A673 (cell line): ENCODE results near the gene LIPK. TPM values are rescaled to one million over a fixed set of nuclear protein-coding genes. Genes with fewer than 3 reads are reported as not detected.
A peak's percentile ranks its signal among the peaks of the same experiment; 100 is the strongest.

Experiments used
- BruUV-seq: library from RNA; stranded (reverse); fragments of 400-500 nt; replicated peaks from 2 replicates; lab custom pipeline; 2021; lab: Mats Ljungman, UMichigan
- CTCF ChIA-PET: fragments of 300-600 bp; sonication (Branson Sonifier 250); formaldehyde crosslinking; loops from one replicate; lab custom pipeline; 2022; ENCODE audit warnings: antibody characterized with exemption; lab: Charles Lee
- POLR2A ChIA-PET: fragments of 300-600 bp; sonication (Branson Sonifier 250); formaldehyde crosslinking; loops from one replicate; lab custom pipeline; 2022; ENCODE audit warnings: antibody characterized with exemption; ENCODE audit not compliant: low non-redundant PET; lab: Charles Lee
- DNase-seq: peaks from one replicate; pipeline ENCODE4 v3.0.0-alpha.2; 2015; ENCODE audit warnings: low spot score
- H3K27ac ChIP-seq: fragments of 200-600 bp; sonication (generic); 2 replicates; pipeline ENCODE4 v1.5.1; 2016; ENCODE audit warnings: mixed run types, low read depth, mild to moderate bottlenecking, mixed read lengths, antibody characterized with exemption, low read length; ENCODE audit not compliant: poor library complexity, severe bottlenecking
- H3K27me3 ChIP-seq: fragments of 200-600 bp; sonication (generic); replicated peaks from 2 replicates; pipeline ENCODE4 v1.6.1; 2017; ENCODE audit warnings: mixed run types, low read depth, mild to moderate bottlenecking, mixed read lengths, antibody characterized with exemption, low read length; ENCODE audit not compliant: insufficient read depth, poor library complexity
- H3K36me3 ChIP-seq: fragments of 200-600 bp; sonication (generic); 2 replicates; pipeline ENCODE4 v1.6.1; 2016; ENCODE audit warnings: mixed run types, mild to moderate bottlenecking, mixed read lengths, antibody characterized with exemption, low read length; ENCODE audit not compliant: insufficient read depth, poor library complexity, severe bottlenecking
- H3K4me1 ChIP-seq: fragments of 200-600 bp; sonication (generic); 2 replicates; pipeline ENCODE4 v1.6.1; 2017; ENCODE audit warnings: mixed run types, mild to moderate bottlenecking, mixed read lengths, antibody characterized with exemption, low read length; ENCODE audit not compliant: insufficient read depth, poor library complexity, severe bottlenecking
- H3K4me3 ChIP-seq: fragments of 200-600 bp; sonication (generic); 2 replicates; pipeline ENCODE4 v1.5.1; 2016; ENCODE audit warnings: low read depth, mixed run types, mild to moderate bottlenecking, mixed read lengths, low read length; ENCODE audit not compliant: poor library complexity, severe bottlenecking
- H3K9me3 ChIP-seq: fragments of 200-600 bp; sonication (generic); 2 replicates; pipeline ENCODE4 v1.6.1; 2016; ENCODE audit warnings: mixed run types, low read depth, mild to moderate bottlenecking, mixed read lengths, antibody characterized with exemption, low read length; ENCODE audit not compliant: poor library complexity, severe bottlenecking
- CTCF ChIP-seq: fragments of 300-800, 200-600 bp; sonication (generic); conservative IDR thresholded peaks from 2 replicates; pipeline ENCODE4 v1.5.1; 2017; ENCODE audit warnings: low read depth, mild to moderate bottlenecking, antibody characterized with exemption, low read length, moderate library complexity, mixed read lengths
- EZH2 ChIP-seq: fragments of 200-600 bp; sonication (generic); IDR thresholded peaks from 2 replicates; pipeline ENCODE4 v1.6.1; 2017; ENCODE audit warnings: borderline replicate concordance, low read depth, mild to moderate bottlenecking, mixed read lengths, antibody characterized with exemption, low read length; ENCODE audit not compliant: poor library complexity, severe bottlenecking
- intact Hi-C: fragments of 100-400 bp; cut with micrococcal nuclease; formaldehyde crosslinking; loops from one replicate; pipeline ENCODE4 v1.10.0; 2022; ENCODE audit not compliant: unreplicated experiment
- total RNA-seq: library from RNA; stranded (reverse); gene quantifications from 2 replicates; pipeline ENCODE4 v1.2.3, GENCODE V29; 2021

LIPK gene
- total RNA-seq, 1 experiment from 2014 or later = not detected

- no peaks in the 10 kb centered on the region for H3K36me3 ChIP-seq
- no peaks in the 10 kb centered on the region for H3K4me1 ChIP-seq
- POLR2A ChIA-PET = no interaction called here
- intact Hi-C loops = no loop called here
- no peaks in the 10 kb centered on the region for H3K9me3 ChIP-seq
- CTCF ChIA-PET = interaction anchor here (0.6 to 1.8 kb wide), 7 partner anchors 15 to 486 kb away, joined by 3 to 8 read pairs (median 4); partner anchors contain the start of gene RNLS
- peak; percentile 65 for DNase-seq
- H3K27me3 ChIP-seq = no peaks in the 10 kb centered on the region
- no peak overlapping the region for H3K4me3 ChIP-seq
- no peak overlapping the region for H3K27ac ChIP-seq
- TF ChIP-seq EZH2 (no peak), CTCF (peak; percentile 86)
- BruUV-seq = no TSS peak
These were observed 22.2 kb downstream of the LIPK start for GRCh38 chr10:88728107-88728763.

- POLR2A ChIA-PET = no interaction called here
These were observed 24.8 kb downstream of the LIPK start for GRCh38 chr10:88730864-88731263.

GRCh38 chr10:88731296-88731695 lies 25.2 kb downstream of the LIPK start:
- no peaks in the 10 kb centered on the region for H3K36me3 ChIP-seq
- no peak overlapping the region for H3K27ac ChIP-seq
- ChIA-PET CTCF (no interaction called here), POLR2A (no interaction called here)
- no peak for DNase-seq
- intact Hi-C loops = no loop called here
- no peak for TF ChIP-seq EZH2
- no peak for TF ChIP-seq CTCF
- no peak overlapping the region for H3K4me3 ChIP-seq
- no TSS peak for BruUV-seq
- no peaks in the 10 kb centered on the region for H3K9me3 ChIP-seq
- H3K27me3 ChIP-seq = no peaks in the 10 kb centered on the region
- H3K4me1 ChIP-seq = no peaks in the 10 kb centered on the region

More at GRCh38 chr10:88730864-88731263, 24.8 kb downstream of the LIPK start:
- H3K27ac ChIP-seq = no peak overlapping the region
- intact Hi-C loops = no loop called here
- H3K27me3 ChIP-seq = no peaks in the 10 kb centered on the region
- no peaks in the 10 kb centered on the region for H3K4me1 ChIP-seq
- CTCF ChIA-PET = no interaction called here
- H3K4me3 ChIP-seq = no peak overlapping the region
- DNase-seq = no peak
- TF ChIP-seq EZH2 = no peak
- TF ChIP-seq CTCF = no peak
- no peaks in the 10 kb centered on the region for H3K9me3 ChIP-seq
- no TSS peak for BruUV-seq
- H3K36me3 ChIP-seq = no peaks in the 10 kb centered on the region
